Suprapubic skin (tissue), 4 donors: ENCODE data around the gene NR3C2. TPM values are rescaled to one million over a fixed set of nuclear protein-coding genes. Genes with fewer than 3 reads are reported as not detected.

ENCODE experiments used
- DNase-seq, 2 donors: peaks; one replicate each; pipeline ENCODE4 v3.0.0-alpha.2; 2019; ENCODE audit warnings: low spot score in 2 of 2
- H3K27ac ChIP-seq: fragments of 200-600 bp; sonication (generic); one replicate; pipeline ENCODE4 v1.5.1; 2019
- H3K27me3 ChIP-seq: fragments of 200-600 bp; sonication (generic); one replicate; pipeline ENCODE4 v1.5.1; 2019
- H3K36me3 ChIP-seq: fragments of 200-600 bp; sonication (generic); one replicate; pipeline ENCODE4 v1.5.1; 2019
- H3K4me1 ChIP-seq: fragments of 200-600 bp; sonication (generic); one replicate; pipeline ENCODE4 v1.5.1; 2019
- H3K4me3 ChIP-seq: fragments of 200-600 bp; sonication (generic); one replicate; pipeline ENCODE4 v1.5.1; 2019; ENCODE audit warnings: mild to moderate bottlenecking
- H3K9me3 ChIP-seq: fragments of 200-600 bp; sonication (generic); one replicate; pipeline ENCODE4 v1.5.1; 2019
- CTCF ChIP-seq, 2 donors: fragments of 200-600 bp in 1 of 2; fragments of 450-650 bp in 1 of 2; sonication (generic) in 1 of 2; IDR thresholded peaks; one replicate each; pipeline ENCODE4 v1.5.1; 2016 to 2019; ENCODE audit warnings: antibody characterized with exemption in 2 of 2, mild to moderate bottlenecking in 1 of 2, moderate library complexity in 1 of 2
- EP300 ChIP-seq: sonication (generic); formaldehyde crosslinking; IDR thresholded peaks from one replicate; pipeline ENCODE4 v1.6.1; 2017; ENCODE audit warnings: antibody characterized with exemption
- POLR2A ChIP-seq, 2 donors: fragments of 450-650 bp; IDR thresholded peaks; one replicate each; pipeline ENCODE4 v1.6.1; 2017; ENCODE audit warnings: antibody characterized with exemption in 2 of 2, mild to moderate bottlenecking in 2 of 2, moderate library complexity in 2 of 2
- POLR2AphosphoS5 ChIP-seq, 3 donors: sonication (generic); formaldehyde crosslinking; IDR thresholded peaks; one replicate each; pipeline ENCODE4 v1.6.1; 2017; ENCODE audit warnings: antibody characterized with exemption in 3 of 3
- WGBS: methylation state at CpG from one replicate; pipeline ENCODE4 v1.1.5; 2018; 5-methylcytosine and 5-hydroxymethylcytosine counted together
- total RNA-seq, 4 donors: library from RNA; depleted of rRNA; stranded (reverse); fragments of >200 nt; gene quantifications; one replicate each; pipeline ENCODE4 v1.1.0, GENCODE V29; 2016

The NR3C2 gene
- total RNA-seq, 4 donors from 2014 or later: 7.3 to 12.1 (median 11.0) TPM

GRCh38 chr4:148436512-148436911, 5.7 kb downstream of the NR3C2 start:
- H3K27ac ChIP-seq: no peak overlapping the region
- no peaks in the 10 kb centered on the region for H3K36me3 ChIP-seq
- peaks cover 30% of the 10 kb centered on the region for H3K4me1 ChIP-seq
- WGBS: 78% methylated on average over 7 of the region's 7 CpGs
- no peaks in the 10 kb centered on the region for H3K27me3 ChIP-seq
- no peak overlapping the region for H3K4me3 ChIP-seq
- TF ChIP-seq POLR2A (IDR thresholded peaks at IDR 0.05): no peak
- TF ChIP-seq POLR2AphosphoS5 (IDR thresholded peaks at IDR 0.05): no peak
- no peak for TF ChIP-seq CTCF (IDR thresholded peaks at IDR 0.05)
- TF ChIP-seq EP300: no peak
- DNase-seq: no peak
- no peaks in the 10 kb centered on the region for H3K9me3 ChIP-seq

- Histone ChIP-seq H3K4me1 (peaks cover 27% of the 10 kb centered on the region), H3K27ac (no peak overlapping the region), H3K27me3 (no peaks in the 10 kb centered on the region), H3K4me3 (no peak overlapping the region), H3K9me3 (no peaks in the 10 kb centered on the region), H3K36me3 (no peaks in the 10 kb centered on the region)
- DNase-seq: no peak
- 83% methylated on average over 16 of the region's 16 CpGs for WGBS
- TF ChIP-seq POLR2AphosphoS5 (IDR thresholded peaks at IDR 0.05): no peak
- no peak for TF ChIP-seq CTCF (IDR thresholded peaks at IDR 0.05)
- no peak for TF ChIP-seq EP300
- TF ChIP-seq POLR2A (IDR thresholded peaks at IDR 0.05): no peak
These were observed 6.4 kb downstream of the NR3C2 start for GRCh38 chr4:148435654-148436406.

GRCh38 chr4:148434075-148434773, 8.0 kb downstream of the NR3C2 start:
- Histone ChIP-seq H3K4me3 (no peak overlapping the region), H3K9me3 (no peaks in the 10 kb centered on the region), H3K36me3 (no peaks in the 10 kb centered on the region), H3K27ac (no peak overlapping the region), H3K27me3 (no peaks in the 10 kb centered on the region), H3K4me1 (peaks cover 15% of the 10 kb centered on the region)
- DNase-seq: no peak
- TF ChIP-seq CTCF (IDR thresholded peaks at IDR 0.05) (no peak), POLR2A (IDR thresholded peaks at IDR 0.05) (no peak), EP300 (no peak), POLR2AphosphoS5 (IDR thresholded peaks at IDR 0.05) (no peak)
- WGBS: 42% methylated on average over 2 of the region's 2 CpGs

GRCh38 chr4:148431401-148431800, 10.8 kb downstream of the NR3C2 start:
- Histone ChIP-seq H3K4me3 (no peak overlapping the region), H3K27me3 (no peaks in the 10 kb centered on the region), H3K9me3 (no peaks in the 10 kb centered on the region), H3K27ac (no peak overlapping the region), H3K4me1 (peaks cover 15% of the 10 kb centered on the region), H3K36me3 (no peaks in the 10 kb centered on the region)
- WGBS: 88% methylated on average over 4 of the region's 4 CpGs
- DNase-seq: no peak
- no peak for TF ChIP-seq EP300
- TF ChIP-seq POLR2A (IDR thresholded peaks at IDR 0.05): no peak
- no peak for TF ChIP-seq POLR2AphosphoS5 (IDR thresholded peaks at IDR 0.05)
- no peak for TF ChIP-seq CTCF (IDR thresholded peaks at IDR 0.05)

- DNase-seq: no peak
- no peak for TF ChIP-seq EP300
- no peak for TF ChIP-seq POLR2AphosphoS5 (IDR thresholded peaks at IDR 0.05)
- no peak for TF ChIP-seq POLR2A (IDR thresholded peaks at IDR 0.05)
- TF ChIP-seq CTCF (IDR thresholded peaks at IDR 0.05): no peak
- no peak overlapping the region for H3K27ac ChIP-seq
- no peaks in the 10 kb centered on the region for H3K9me3 ChIP-seq
- no peaks in the 10 kb centered on the region for H3K36me3 ChIP-seq
- peaks cover 15% of the 10 kb centered on the region for H3K4me1 ChIP-seq
- H3K4me3 ChIP-seq: no peak overlapping the region
- no peaks in the 10 kb centered on the region for H3K27me3 ChIP-seq
- WGBS: 89% methylated on average over 3 of the region's 3 CpGs
These were observed 11.4 kb downstream of the NR3C2 start for GRCh38 chr4:148430854-148431253.
